Heart right ventricle (tissue), 16 donors: Measurements from ENCODE around the gene CDK2AP2. TPM values are rescaled to one million over a fixed set of nuclear protein-coding genes. Genes with fewer than 3 reads are reported as not detected.

Experiments
- ATAC-seq, 8 donors: fragments of 200-7000 bp; cut with Tn5 transposase; one replicate each; pipeline ENCODE4 v1.9.1; 2020; ENCODE audit warnings: mild to moderate bottlenecking in 8 of 8, moderate library complexity in 8 of 8, moderate number of reproducible peaks in 1 of 8
- DNase-seq, 2 donors: peaks; one replicate each; pipeline ENCODE4 v3.0.0-alpha.2; 2020
- H3K27ac ChIP-seq, 10 donors: fragments of 200-600 bp; sonication (generic) in 2 of 10; one replicate each; pipeline versions ENCODE4 v1.5.0 to v1.8.0; 2020 to 2022; ENCODE audit warnings: mild to moderate bottlenecking in 3 of 10
- H3K27me3 ChIP-seq, 7 donors: fragments of 200-600 bp; one replicate each; pipeline ENCODE4 v1.8.0; 2021 to 2022; ENCODE audit warnings: mild to moderate bottlenecking in 2 of 7
- H3K36me3 ChIP-seq, 9 donors: fragments of 200-600 bp; sonication (generic) in 1 of 9; one replicate each; pipeline versions ENCODE4 v1.5.0 to v1.8.0; 2020 to 2022; ENCODE audit warnings: mild to moderate bottlenecking in 2 of 9
- H3K4me1 ChIP-seq, 9 donors: fragments of 200-600 bp; sonication (generic) in 1 of 9; one replicate each; pipeline versions ENCODE4 v1.5.0 to v1.8.0; 2020 to 2022; ENCODE audit warnings: mild to moderate bottlenecking in 4 of 9
- H3K4me3 ChIP-seq, 10 donors: fragments of 200-600 bp; sonication (generic) in 2 of 10; one replicate each; pipeline versions ENCODE4 v1.5.0 to v1.8.0; 2020 to 2022; ENCODE audit warnings: mild to moderate bottlenecking in 7 of 10, moderate library complexity in 2 of 10
- H3K9me3 ChIP-seq, 11 donors: fragments of 200-600 bp in 10 of 11; sonication (generic) in 2 of 11; one replicate each; pipeline versions ENCODE4 v1.5.0 to v1.8.0; 2013 to 2022; ENCODE audit warnings: mild to moderate bottlenecking in 2 of 11, control low read depth in 1 of 11, moderate library complexity in 1 of 11
- WGBS, 2 donors: extraction: QIAGEN DNeasy Blood & Tissue Kit; methylation state at CpG; one replicate each; pipeline ENCODE4 v1.1.7; 2013; ENCODE audit warnings: inconsistent platforms in 1 of 2; 5-methylcytosine and 5-hydroxymethylcytosine counted together
- intact Hi-C, 10 donors: fragments of 100-400 bp; cut with DNase I; formaldehyde crosslinking; loops; one replicate each; pipeline versions ENCODE4 v1.11.1 to v1.14.2; 2022
- polyA plus RNA-seq, 2 donors: library from polyadenylated mRNA; stranded (reverse); fragments of 200-250 nt; gene quantifications; one replicate each; pipeline ENCODE4 v1.2.3, GENCODE V29; 2013
- total RNA-seq, 10 donors: library from RNA; stranded (reverse); fragmentation: NEBNext Ultra II Directional in 3 of 10; extraction: Animal tissue kit (Norgen Biotek cat#: 25700) in 3 of 10; gene quantifications; one replicate each; pipeline versions ENCODE4 v1.2.1 to v1.2.4, GENCODE V29; 2021 to 2023
- TF ChIP-seq, protein P1 (sequence below), 9 donors: fragments of 200-600 bp; sonication (generic) in 2 of 9; IDR thresholded peaks; one replicate each; pipeline versions ENCODE4 v1.5.0 to v1.8.0; 2021 to 2022; ENCODE audit warnings: antibody characterized with exemption in 9 of 9, mild to moderate bottlenecking in 5 of 9, moderate library complexity in 1 of 9
- donor health status: Arrhythmogenic right ventricular cardiomyopathy.
- donor health status: ischemic (EF 13 %, LVEDD 7.1; RV severe dilation, severe dysfunction).
- donor health status: healthy with polysubstance abuse.
- donor health status: DM: no; HTN: yes; CAD: no.
- donor health status: DM: no; HTN: no; CAD: no.
- donor health status: ischemic (EF 25% LVEDD 6.9; RV normal size, moderate dysfunction).
- donor health status: ischemic (EF 25% LVEDD 5.7; RV mildly dilated, moderate dysfunction).
- donor health status: healthy.
- donor health status: DM: yes; HTN: yes; CAD: no.
- donor health status: Ischemic cardiomyopathy.
- donor health status: ischemic (EF 35%, LVEDD 5.7; RV mildly dilated, moderate dysfunction).
- donor health status: nonischemic (EF 11% LVEDD 7.7; RV severe dilation, severe dysfunction).
- donor health status: DM: yes; HTN: yes; CAD: no.
- donor health status: PGD.
- donor health status: ischemic (EF 29% LVEDD 5.4; RV normal size, mild dysfunction).
- donor health status: nonischemic (EF 23%, LVEDD 6.1; RV moderate dilation, normal function).

CDK2AP2 gene
- total and polyA plus RNA-seq, 12 donors = 29.3 to 602 (median 57.2) TPM

DNA sequence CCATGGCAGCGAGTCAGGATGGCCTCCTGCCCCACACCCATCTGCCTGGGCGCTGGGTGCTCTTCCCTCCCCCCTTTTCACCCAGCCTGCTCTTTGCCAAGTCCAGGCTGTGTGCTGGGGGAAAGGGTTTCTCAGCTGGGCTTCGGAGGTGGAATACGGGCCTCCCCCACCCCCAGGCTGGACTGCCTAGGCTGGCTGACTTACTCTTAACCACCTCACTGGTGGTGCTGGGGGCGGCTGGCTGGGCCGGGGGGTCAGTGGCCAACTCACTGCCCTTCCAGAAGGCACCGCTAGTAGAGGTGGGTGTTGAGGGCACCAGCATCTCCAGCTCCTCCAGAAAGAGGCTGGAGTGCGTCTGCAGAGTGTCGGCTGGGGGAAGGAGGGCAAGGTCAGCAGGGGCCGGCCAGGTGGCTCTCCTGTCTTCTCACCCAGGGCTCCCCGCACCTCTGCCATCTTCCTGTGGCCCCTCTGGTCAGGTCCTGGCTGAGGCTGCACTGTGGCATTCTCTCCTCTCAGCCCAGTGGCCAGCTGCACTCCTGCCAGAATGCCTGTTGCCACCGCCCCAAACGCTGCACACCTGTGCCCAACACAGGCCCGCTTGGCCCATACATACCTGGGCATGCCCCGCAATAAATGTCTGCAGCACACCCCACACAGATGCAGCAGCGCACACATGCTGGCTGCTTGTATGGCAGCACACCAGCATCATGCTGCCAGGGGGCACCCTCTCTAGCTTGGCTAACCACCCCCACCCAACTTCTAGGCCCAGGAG, 12.5 kb downstream of the CDK2AP2 start:
- ATAC-seq (no peak), DNase-seq (no peak)
- 94 to 95% methylated on average over 16 of the region's 16 CpGs for WGBS, 2 donors
- TF ChIP-seq, protein P1, sequence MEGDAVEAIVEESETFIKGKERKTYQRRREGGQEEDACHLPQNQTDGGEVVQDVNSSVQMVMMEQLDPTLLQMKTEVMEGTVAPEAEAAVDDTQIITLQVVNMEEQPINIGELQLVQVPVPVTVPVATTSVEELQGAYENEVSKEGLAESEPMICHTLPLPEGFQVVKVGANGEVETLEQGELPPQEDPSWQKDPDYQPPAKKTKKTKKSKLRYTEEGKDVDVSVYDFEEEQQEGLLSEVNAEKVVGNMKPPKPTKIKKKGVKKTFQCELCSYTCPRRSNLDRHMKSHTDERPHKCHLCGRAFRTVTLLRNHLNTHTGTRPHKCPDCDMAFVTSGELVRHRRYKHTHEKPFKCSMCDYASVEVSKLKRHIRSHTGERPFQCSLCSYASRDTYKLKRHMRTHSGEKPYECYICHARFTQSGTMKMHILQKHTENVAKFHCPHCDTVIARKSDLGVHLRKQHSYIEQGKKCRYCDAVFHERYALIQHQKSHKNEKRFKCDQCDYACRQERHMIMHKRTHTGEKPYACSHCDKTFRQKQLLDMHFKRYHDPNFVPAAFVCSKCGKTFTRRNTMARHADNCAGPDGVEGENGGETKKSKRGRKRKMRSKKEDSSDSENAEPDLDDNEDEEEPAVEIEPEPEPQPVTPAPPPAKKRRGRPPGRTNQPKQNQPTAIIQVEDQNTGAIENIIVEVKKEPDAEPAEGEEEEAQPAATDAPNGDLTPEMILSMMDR (IDR thresholded peaks at IDR 0.05) = no peak
- Histone ChIP-seq H3K9me3 (no peaks in the 10 kb centered on the region), H3K4me3 (no peak overlapping the region), H3K36me3 (peaks cover 0 to 98% (median 50%) of the 10 kb centered on the region in 9 donors), H3K27me3 (no peaks in the 10 kb centered on the region), H3K4me1 (peaks cover 0 to 13% (median 0%) of the 10 kb centered on the region in 9 donors), H3K27ac (no peak overlapping the region)
- intact Hi-C loops = no loop called here

DNA sequence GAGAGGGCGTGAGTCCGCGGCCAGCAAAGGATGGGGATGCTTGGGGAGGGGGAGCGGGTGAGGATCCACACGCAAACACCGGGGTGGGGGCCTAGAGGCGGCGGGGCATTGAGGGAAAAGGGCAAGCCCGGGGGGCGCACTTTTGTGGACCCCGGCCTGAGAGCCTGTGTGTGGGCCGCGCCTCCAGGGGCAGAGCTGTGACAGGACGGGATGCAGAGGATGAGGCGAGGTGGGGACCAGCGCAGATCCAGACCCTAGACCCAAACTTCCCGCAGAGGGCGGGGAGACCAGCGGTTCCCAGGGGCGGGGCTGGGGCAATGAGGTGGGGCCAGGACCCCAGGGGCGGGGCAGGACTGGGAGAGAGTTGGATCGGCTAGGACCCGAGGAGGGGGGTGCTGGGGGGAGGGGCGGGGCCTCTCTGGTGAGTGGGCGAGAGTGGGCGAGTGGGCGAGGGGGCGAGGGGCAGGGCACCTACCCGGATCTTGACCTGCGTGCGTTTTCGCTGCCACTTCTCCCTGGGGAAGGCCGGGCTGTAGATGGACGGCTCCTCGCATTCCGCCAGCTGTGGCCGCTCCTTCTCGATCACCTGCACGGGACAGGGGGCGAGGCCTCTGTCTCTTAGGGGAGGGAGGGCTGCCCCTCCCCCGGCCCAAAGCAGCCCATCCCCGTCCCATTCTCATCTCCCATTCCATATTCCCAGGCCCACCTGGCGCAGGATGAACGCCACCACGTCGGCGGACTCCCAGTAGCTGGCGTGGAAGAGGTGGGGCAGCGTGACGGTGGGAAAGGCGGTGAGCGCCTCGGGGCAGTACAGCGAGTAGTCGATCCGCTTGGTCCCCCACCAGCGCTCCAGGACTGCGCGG, 13.4 kb downstream of the CDK2AP2 start:
- Histone ChIP-seq H3K4me3 (no peak overlapping the region), H3K9me3 (no peaks in the 10 kb centered on the region), H3K27me3 (no peaks in the 10 kb centered on the region), H3K4me1 (peaks cover 0 to 13% (median 0%) of the 10 kb centered on the region in 9 donors), H3K27ac (no peak overlapping the region), H3K36me3 (peaks cover 0 to 98% (median 53%) of the 10 kb centered on the region in 9 donors)
- ATAC-seq (no peak), DNase-seq (no peak)
- TF ChIP-seq, protein P1 (IDR thresholded peaks at IDR 0.05) = no peak
- intact Hi-C loops = no loop called here
- 92% methylated on average over 57 to 59 of the region's 59 CpGs for WGBS, 2 donors

DNA sequence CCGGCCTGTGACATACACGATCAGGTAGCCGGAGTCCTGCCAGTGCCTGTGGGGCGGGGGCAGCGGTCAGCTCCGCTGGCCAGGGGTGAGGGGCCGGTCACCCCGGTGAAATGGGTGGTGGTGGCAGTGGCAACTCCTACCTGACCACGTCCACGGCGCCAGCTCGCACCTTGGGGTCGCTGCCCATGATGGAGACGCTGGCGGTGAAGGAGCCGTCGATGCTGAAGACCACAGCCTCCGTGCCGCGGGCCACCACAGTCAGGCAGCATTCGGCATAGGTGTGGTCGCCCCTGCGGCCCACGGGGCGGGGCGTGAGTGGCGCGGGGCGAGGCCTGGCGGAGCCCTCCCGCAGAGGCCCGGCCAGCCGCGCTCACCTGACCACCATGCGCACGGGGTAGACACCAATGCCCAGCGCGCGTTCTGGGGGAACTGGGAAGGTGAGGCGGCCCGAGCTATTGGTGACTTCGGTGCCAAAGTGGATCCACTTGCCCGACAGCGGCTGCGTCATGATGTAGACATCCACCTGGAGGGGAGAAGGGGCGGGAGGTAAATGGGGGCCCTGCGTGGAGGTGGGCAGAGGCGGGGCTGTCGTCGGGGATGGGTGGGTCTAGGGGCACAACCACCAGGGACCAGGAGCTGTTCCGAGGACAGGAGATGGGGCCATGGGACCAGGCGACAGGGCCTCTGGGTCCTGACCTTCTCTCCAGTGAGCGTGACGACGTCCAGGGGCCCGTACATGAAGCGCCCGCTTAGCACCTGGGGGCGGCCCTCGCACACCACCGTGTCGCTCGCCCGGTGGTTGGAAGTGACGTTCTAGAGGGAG, 14.2 kb downstream of the CDK2AP2 start:
- WGBS, 2 donors = 95 to 96% methylated on average over 53 to 65 of the region's 65 CpGs
- TF ChIP-seq, protein P1 (IDR thresholded peaks at IDR 0.05) = no peak
- intact Hi-C loops = no loop called here
- H3K9me3 ChIP-seq = no peaks in the 10 kb centered on the region
- H3K27ac ChIP-seq = no peak overlapping the region
- peaks cover 0 to 100% (median 61%) of the 10 kb centered on the region in 9 donors for H3K36me3 ChIP-seq
- H3K4me3 ChIP-seq = no peak overlapping the region
- no peak for DNase-seq
- H3K4me1 ChIP-seq = peaks cover 0 to 8% (median 0%) of the 10 kb centered on the region in 9 donors
- no peak for ATAC-seq
- no peaks in the 10 kb centered on the region for H3K27me3 ChIP-seq
